HEK293T (cell line): Measurements from ENCODE around the gene RSPH6A.

Experiments used
- FOXM1 ChIP-seq: fragments of 450-650 bp; IDR thresholded peaks from 2 replicates; pipeline ENCODE4 v1.6.1; 2017; ENCODE audit warnings: mild to moderate bottlenecking, borderline replicate concordance
- SUZ12 ChIP-seq: fragments of 450-650 bp; IDR thresholded peaks from 2 replicates; pipeline ENCODE4 v1.6.1; 2016; ENCODE audit warnings: mild to moderate bottlenecking

DNA sequence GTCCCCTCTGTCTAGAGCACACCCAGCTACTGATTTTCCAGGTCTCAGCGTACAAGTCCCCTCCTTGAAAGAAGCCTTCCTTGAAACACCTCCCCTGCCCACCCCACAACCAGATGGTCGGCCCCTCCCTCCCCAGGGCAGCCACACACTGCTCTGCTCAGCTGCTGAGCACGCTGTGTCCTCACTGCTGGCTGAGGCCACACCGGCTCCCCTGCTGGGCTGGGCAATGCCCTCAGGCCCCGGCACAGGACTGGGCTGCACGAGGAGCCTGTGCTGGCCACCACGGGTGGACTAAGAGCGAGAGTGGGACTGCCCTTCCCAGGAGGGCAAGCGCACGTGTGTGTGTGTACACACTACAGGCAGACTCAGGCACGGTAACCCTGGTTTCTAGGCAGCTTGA is 11.8 kb upstream of the RSPH6A start:
- TF ChIP-seq FOXM1 (no peak), SUZ12 (no peak)
